ENCODE results near the gene AGBL1. TPM values are rescaled to one million over a fixed set of nuclear protein-coding genes. Genes with fewer than 3 reads are reported as not detected.

Gene AGBL1
- total RNA-seq, 4 donors from 2014 or later, result 0.32 to 0.40 TPM; not detected in 2

GRCh38 chr15:86834115-86834863, 754.6 kb downstream of the AGBL1 start:
- WGBS, 2 donors (ENCODE audit: low coverage in 1 of 2), result 74% methylated on average over 5 to 7 of the region's 7 CpGs

GRCh38 chr15:86837294-86838061, 757.8 kb downstream of the AGBL1 start:
- no peaks in the 10 kb centered on the region for H3K36me3 ChIP-seq
- H3K27ac ChIP-seq, result no peak overlapping the region
- 25 to 30% methylated on average over 3 to 4 of the region's 4 CpGs for WGBS, 2 donors (ENCODE audit: low coverage in 1 of 2)
- TF ChIP-seq POLR2AphosphoS5 (IDR thresholded peaks at IDR 0.05) (no peak), POLR2A (IDR thresholded peaks at IDR 0.05) (no peak), EP300 (IDR thresholded peaks at IDR 0.05; ENCODE audit: low read depth) (no peak), CTCF (IDR thresholded peaks at IDR 0.05) (no peak)
- H3K4me3 ChIP-seq, result no peak overlapping the region
- H3K9me3 ChIP-seq, result no peaks in the 10 kb centered on the region
- no peak for DNase-seq
- no peaks in the 10 kb centered on the region for H3K27me3 ChIP-seq
- no peaks in the 10 kb centered on the region for H3K4me1 ChIP-seq
- in situ Hi-C loops (cut with MboI; ENCODE audit: low pct_ligation_motif_present in 1 of 4, low pct_unique_long_range_greater_than_20kb in 1 of 4, low sequenced_read_pairs in 3 of 4) (no loop called here), intact Hi-C loops (cut with DNase I; ENCODE audit: low total_unique reads) (no loop called here)

More at GRCh38 chr15:86834115-86834863, 754.6 kb downstream of the AGBL1 start:
- in situ Hi-C loops (cut with MboI; ENCODE audit: low pct_ligation_motif_present in 1 of 4, low pct_unique_long_range_greater_than_20kb in 1 of 4, low sequenced_read_pairs in 3 of 4), result no loop called here
- Histone ChIP-seq H3K36me3 (no peaks in the 10 kb centered on the region), H3K27me3 (no peaks in the 10 kb centered on the region), H3K4me3 (no peak overlapping the region), H3K9me3 (no peaks in the 10 kb centered on the region), H3K4me1 (no peaks in the 10 kb centered on the region), H3K27ac (no peak overlapping the region)
- no peak for TF ChIP-seq POLR2A (IDR thresholded peaks at IDR 0.05)
- TF ChIP-seq CTCF (IDR thresholded peaks at IDR 0.05), result no peak
- TF ChIP-seq POLR2AphosphoS5 (IDR thresholded peaks at IDR 0.05), result no peak
- TF ChIP-seq EP300 (IDR thresholded peaks at IDR 0.05; ENCODE audit: low read depth), result no peak
- intact Hi-C loops (cut with DNase I; ENCODE audit: low total_unique reads), result no loop called here
- DNase-seq, result no peak

GRCh38 chr15:86839502-86839901, 759.8 kb downstream of the AGBL1 start:
- in situ Hi-C loops (cut with MboI; ENCODE audit: low pct_ligation_motif_present in 1 of 4, low pct_unique_long_range_greater_than_20kb in 1 of 4, low sequenced_read_pairs in 3 of 4) (no loop called here), intact Hi-C loops (cut with DNase I; ENCODE audit: low total_unique reads) (no loop called here)
- TF ChIP-seq EP300 (IDR thresholded peaks at IDR 0.05; ENCODE audit: low read depth) (no peak), POLR2AphosphoS5 (IDR thresholded peaks at IDR 0.05) (no peak)
- Histone ChIP-seq H3K9me3 (no peaks in the 10 kb centered on the region), H3K4me1 (no peaks in the 10 kb centered on the region), H3K27me3 (no peaks in the 10 kb centered on the region), H3K4me3 (no peak overlapping the region), H3K27ac (no peak overlapping the region), H3K36me3 (no peaks in the 10 kb centered on the region)
- 63 to 75% methylated on average over 3 of the region's 3 CpGs for WGBS, 2 donors (ENCODE audit: low coverage in 1 of 2)
- no peak for DNase-seq

- 50 to 70% methylated on average over 2 of the region's 2 CpGs for WGBS, 2 donors (ENCODE audit: low coverage in 1 of 2)
- TF ChIP-seq EP300 (IDR thresholded peaks at IDR 0.05; ENCODE audit: low read depth), result no peak
- TF ChIP-seq CTCF (IDR thresholded peaks at IDR 0.05), result no peak
- TF ChIP-seq POLR2AphosphoS5 (IDR thresholded peaks at IDR 0.05), result no peak
- TF ChIP-seq POLR2A (IDR thresholded peaks at IDR 0.05), result no peak
- intact Hi-C loops (cut with DNase I; ENCODE audit: low total_unique reads), result no loop called here
These were observed 761.3 kb downstream of the AGBL1 start for GRCh38 chr15:86840996-86841395.

More at GRCh38 chr15:86840996-86841395, 761.3 kb downstream of the AGBL1 start:
- Histone ChIP-seq H3K9me3 (no peaks in the 10 kb centered on the region), H3K4me3 (no peak overlapping the region), H3K27me3 (no peaks in the 10 kb centered on the region), H3K4me1 (no peaks in the 10 kb centered on the region), H3K36me3 (no peaks in the 10 kb centered on the region), H3K27ac (no peak overlapping the region)
- in situ Hi-C loops (cut with MboI; ENCODE audit: low pct_ligation_motif_present in 1 of 4, low pct_unique_long_range_greater_than_20kb in 1 of 4, low sequenced_read_pairs in 3 of 4), result no loop called here
- DNase-seq, result no peak

All from transverse colon (tissue), 4 donors.